SK-N-MC (cell line): ENCODE data around the gene OR7A10.

Source experiments
- EZH2 ChIP-seq: fragments of 200-600 bp; sonication (generic); IDR thresholded peaks from one replicate; pipeline ENCODE4 v1.6.1; 2017; ENCODE audit warnings: antibody characterized with exemption
- FOXP2 ChIP-seq: optimal IDR thresholded peaks from 2 replicates; pipeline ENCODE3; 2011; ENCODE audit warnings: mild to moderate bottlenecking, moderate library complexity; ENCODE audit not compliant: insufficient read depth; ENCODE audit errors: extremely low read length, control extremely low read depth
- POLR2AphosphoS5 ChIP-seq: IDR thresholded peaks from 2 replicates; pipeline ENCODE4 v1.6.1; 2012; ENCODE audit warnings: mild to moderate bottlenecking, low read depth, low read length, borderline replicate concordance

DNA sequence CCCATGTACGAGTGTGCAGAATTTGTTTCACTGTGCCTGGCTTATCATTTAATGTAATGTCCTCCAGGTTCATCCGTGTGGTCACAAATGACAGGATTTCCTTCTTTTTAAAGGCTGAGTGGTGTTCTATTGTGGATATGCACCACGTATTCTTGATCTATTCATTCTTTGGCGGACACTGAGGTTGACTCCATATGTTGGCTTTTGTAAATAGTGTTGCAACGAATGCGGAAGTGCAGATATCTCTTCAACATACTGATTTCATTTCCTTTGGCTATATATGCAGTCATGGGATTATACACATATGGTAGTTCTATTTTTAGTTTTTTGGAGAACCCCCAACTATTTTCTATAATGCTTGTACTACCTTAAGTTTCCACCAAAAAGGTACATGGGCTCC is 26.8 kb downstream of the OR7A10 start:
- TF ChIP-seq POLR2AphosphoS5 = no peak
- TF ChIP-seq EZH2 = no peak
- TF ChIP-seq FOXP2 = no peak
